ENCODE data around the gene DMRTA2. TPM values are rescaled to one million over a fixed set of nuclear protein-coding genes. Genes with fewer than 3 reads are reported as not detected.

The DMRTA2 gene
- total and polyA plus RNA-seq, 2 of the 4 experiments (the other 2 are of a cell fraction): 0.02 TPM; not detected in 1

DNA sequence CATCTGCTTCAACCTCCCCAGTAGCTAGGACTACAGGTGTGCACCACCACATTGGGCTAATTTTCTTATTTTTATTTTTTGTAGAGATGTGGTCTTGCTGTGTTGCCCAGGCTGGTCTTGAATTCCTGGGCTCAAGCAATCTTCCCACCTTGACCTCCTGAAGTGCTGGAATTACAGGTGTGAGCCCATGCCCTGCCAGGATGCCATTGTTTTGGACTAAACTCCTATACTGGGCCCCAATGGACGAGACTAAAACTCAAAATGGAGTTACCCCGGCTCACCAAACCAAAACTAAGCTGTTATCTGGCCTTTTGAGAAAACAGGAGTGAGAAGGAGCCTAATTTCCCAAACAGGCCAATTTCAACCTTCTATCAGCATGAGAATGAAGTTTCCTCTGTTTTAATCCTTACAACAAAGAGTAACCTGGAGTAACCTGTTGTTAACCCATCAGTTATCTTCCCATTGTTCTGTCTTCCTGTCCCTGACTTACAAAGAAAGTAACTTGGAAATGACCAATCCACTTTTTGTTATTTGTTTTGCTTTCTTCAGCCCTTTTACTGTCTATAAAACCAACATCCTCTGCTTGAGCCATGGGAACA is 29.6 kb downstream of the DMRTA2 start:
- Histone ChIP-seq H2BK15ac (ENCODE audit: low read depth, low read length) (no peak overlapping the region), H4K20me1 (ENCODE audit: insufficient read depth, low read length) (no peaks in the 10 kb centered on the region), H4K8ac (ENCODE audit: low read depth in 2 of 2, low read length in 2 of 2) (no peak overlapping the region), H3K27ac (ENCODE audit: insufficient read depth, low read length) (no peak overlapping the region), H4K5ac (ENCODE audit: low read depth, low read length) (no peak overlapping the region), H3K9ac (ENCODE audit: low read depth, low read length) (no peak overlapping the region), H4K91ac (ENCODE audit: insufficient read depth, low read depth, low read length) (no peak overlapping the region), H3K56ac (ENCODE audit: extremely low read depth, insufficient read depth, low read length) (no peak overlapping the region), H3K14ac (replicated peaks; ENCODE audit: low read depth, low read length) (no peak overlapping the region), H2AK5ac (ENCODE audit: low read depth, low read length) (no peak overlapping the region), H2BK5ac (ENCODE audit: low read depth, low read length, poor library complexity, severe bottlenecking) (no peak overlapping the region), H3K36me3 (ENCODE audit: control insufficient read depth, insufficient read depth, low read length) (no peaks in the 10 kb centered on the region), H3K4me2 (ENCODE audit: low read depth, low read length) (no peak overlapping the region), H3K79me1 (ENCODE audit: low read depth in 1 of 2, low read length in 2 of 2) (no peaks in the 10 kb centered on the region), H2AK9ac (replicated peaks; ENCODE audit: low read depth, low read length, poor library complexity) (no peak overlapping the region), H3K4me1 (ENCODE audit: control insufficient read depth, insufficient read depth, low read length) (no peaks in the 10 kb centered on the region), H3K9me3 (ENCODE audit: control insufficient read depth, insufficient read depth, low read length) (no peaks in the 10 kb centered on the region), H3K23ac (ENCODE audit: low read depth, low read length) (no peak overlapping the region), H3K18ac (ENCODE audit: low read depth, low read length) (no peak overlapping the region), H2BK120ac (ENCODE audit: low read depth, low read length) (no peak overlapping the region), H3K4me3 (ENCODE audit: insufficient read depth, low read depth, low read length) (no peak overlapping the region), H3K9me1 (ENCODE audit: insufficient read depth, low read length) (no peaks in the 10 kb centered on the region), H3K4ac (ENCODE audit: low read depth, low read length) (no peak overlapping the region), H2BK20ac (ENCODE audit: low read depth, low read length) (no peak overlapping the region), H2AFZ (replicated peaks; ENCODE audit: low read length, poor library complexity) (no peak overlapping the region), H3K27me3 (ENCODE audit: control insufficient read depth, insufficient read depth, low read length) (no peaks in the 10 kb centered on the region)
- intact Hi-C loops (cut with micrococcal nuclease) (no loop called here), dilution Hi-C loops (cut with HindIII; ENCODE audit: low sequenced_read_pairs, unreplicated experiment) (no loop called here), in situ Hi-C loops (cut with MboI; ENCODE audit: low sequenced_read_pairs) (no loop called here)
- TF ChIP-seq CHD1 (IDR thresholded peaks at IDR 0.05; ENCODE audit: low read depth, low read length) (no peak), CEBPB (IDR thresholded peaks at IDR 0.05; ENCODE audit: low read depth, low read length) (no peak), MXI1 (IDR thresholded peaks at IDR 0.05; ENCODE audit: borderline replicate concordance, low read depth, low read length) (no peak), NFE2L2 (IDR thresholded peaks at IDR 0.05; ENCODE audit: low read depth, low read length) (no peak), RCOR1 (IDR thresholded peaks at IDR 0.05; ENCODE audit: insufficient replicate concordance, low read length) (no peak), FOS (IDR thresholded peaks at IDR 0.05; ENCODE audit: low read depth, low read length) (no peak), RAD21 (IDR thresholded peaks at IDR 0.05; ENCODE audit: low read length) (no peak), BHLHE40 (IDR thresholded peaks at IDR 0.05; ENCODE audit: low read depth, low read length) (no peak), RFX5 (IDR thresholded peaks at IDR 0.05; ENCODE audit: low read depth, low read length) (no peak), MAZ (IDR thresholded peaks at IDR 0.05; ENCODE audit: borderline replicate concordance, low read depth, low read length) (no peak), SMC3 (IDR thresholded peaks at IDR 0.05; ENCODE audit: low read depth, low read length) (no peak), POLR2A (IDR thresholded peaks at IDR 0.05; ENCODE audit: low read depth, low read length) (no peak), MAFK (IDR thresholded peaks at IDR 0.05; ENCODE audit: low read depth, low read length) (no peak)
- TF ChIP-seq, protein P1, sequence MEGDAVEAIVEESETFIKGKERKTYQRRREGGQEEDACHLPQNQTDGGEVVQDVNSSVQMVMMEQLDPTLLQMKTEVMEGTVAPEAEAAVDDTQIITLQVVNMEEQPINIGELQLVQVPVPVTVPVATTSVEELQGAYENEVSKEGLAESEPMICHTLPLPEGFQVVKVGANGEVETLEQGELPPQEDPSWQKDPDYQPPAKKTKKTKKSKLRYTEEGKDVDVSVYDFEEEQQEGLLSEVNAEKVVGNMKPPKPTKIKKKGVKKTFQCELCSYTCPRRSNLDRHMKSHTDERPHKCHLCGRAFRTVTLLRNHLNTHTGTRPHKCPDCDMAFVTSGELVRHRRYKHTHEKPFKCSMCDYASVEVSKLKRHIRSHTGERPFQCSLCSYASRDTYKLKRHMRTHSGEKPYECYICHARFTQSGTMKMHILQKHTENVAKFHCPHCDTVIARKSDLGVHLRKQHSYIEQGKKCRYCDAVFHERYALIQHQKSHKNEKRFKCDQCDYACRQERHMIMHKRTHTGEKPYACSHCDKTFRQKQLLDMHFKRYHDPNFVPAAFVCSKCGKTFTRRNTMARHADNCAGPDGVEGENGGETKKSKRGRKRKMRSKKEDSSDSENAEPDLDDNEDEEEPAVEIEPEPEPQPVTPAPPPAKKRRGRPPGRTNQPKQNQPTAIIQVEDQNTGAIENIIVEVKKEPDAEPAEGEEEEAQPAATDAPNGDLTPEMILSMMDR (conservative IDR thresholded peaks at IDR 0.05; ENCODE audit: low read depth, low read length): no peak
- TF ChIP-seq, protein P2, sequence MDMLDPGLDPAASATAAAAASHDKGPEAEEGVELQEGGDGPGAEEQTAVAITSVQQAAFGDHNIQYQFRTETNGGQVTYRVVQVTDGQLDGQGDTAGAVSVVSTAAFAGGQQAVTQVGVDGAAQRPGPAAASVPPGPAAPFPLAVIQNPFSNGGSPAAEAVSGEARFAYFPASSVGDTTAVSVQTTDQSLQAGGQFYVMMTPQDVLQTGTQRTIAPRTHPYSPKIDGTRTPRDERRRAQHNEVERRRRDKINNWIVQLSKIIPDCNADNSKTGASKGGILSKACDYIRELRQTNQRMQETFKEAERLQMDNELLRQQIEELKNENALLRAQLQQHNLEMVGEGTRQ (IDR thresholded peaks at IDR 0.05; ENCODE audit: low read depth, low read length): no peak
- TF ChIP-seq, protein P3, sequence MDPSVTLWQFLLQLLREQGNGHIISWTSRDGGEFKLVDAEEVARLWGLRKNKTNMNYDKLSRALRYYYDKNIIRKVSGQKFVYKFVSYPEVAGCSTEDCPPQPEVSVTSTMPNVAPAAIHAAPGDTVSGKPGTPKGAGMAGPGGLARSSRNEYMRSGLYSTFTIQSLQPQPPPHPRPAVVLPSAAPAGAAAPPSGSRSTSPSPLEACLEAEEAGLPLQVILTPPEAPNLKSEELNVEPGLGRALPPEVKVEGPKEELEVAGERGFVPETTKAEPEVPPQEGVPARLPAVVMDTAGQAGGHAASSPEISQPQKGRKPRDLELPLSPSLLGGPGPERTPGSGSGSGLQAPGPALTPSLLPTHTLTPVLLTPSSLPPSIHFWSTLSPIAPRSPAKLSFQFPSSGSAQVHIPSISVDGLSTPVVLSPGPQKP (IDR thresholded peaks at IDR 0.05; ENCODE audit: borderline replicate concordance, low read depth, low read length): no peak
- ChIA-PET CTCF (no interaction called here), POLR2A (ENCODE audit: unreplicated experiment) (no interaction called here)
- DNase-seq (no peak), ATAC-seq (ENCODE audit: low read depth) (no peak)
- WGBS, 2 experiments (ENCODE audit: extremely low coverage in 2 of 2, insufficient read length in 1 of 2): no CpG with 5 or more reads among the region's 2 CpGs
- no TSS peak for BruUV-seq (replicated peaks)

Data from IMR-90 (cell line).